Heart right ventricle (tissue), 16 donors: Measurements from ENCODE around the gene CSAG2. TPM values are rescaled to one million over a fixed set of nuclear protein-coding genes. Genes with fewer than 3 reads are reported as not detected.

ENCODE experiments used
- ATAC-seq, 8 donors: fragments of 200-7000 bp; cut with Tn5 transposase; one replicate each; pipeline ENCODE4 v1.9.1; 2020; ENCODE audit warnings: mild to moderate bottlenecking in 8 of 8, moderate library complexity in 8 of 8, moderate number of reproducible peaks in 1 of 8
- DNase-seq, 2 donors: peaks; one replicate each; pipeline ENCODE4 v3.0.0-alpha.2; 2020
- H3K27ac ChIP-seq, 10 donors: fragments of 200-600 bp; sonication (generic) in 2 of 10; one replicate each; pipeline versions ENCODE4 v1.5.0 to v1.8.0; 2020 to 2022; ENCODE audit warnings: mild to moderate bottlenecking in 3 of 10
- H3K27me3 ChIP-seq, 7 donors: fragments of 200-600 bp; one replicate each; pipeline ENCODE4 v1.8.0; 2021 to 2022; ENCODE audit warnings: mild to moderate bottlenecking in 2 of 7
- H3K36me3 ChIP-seq, 9 donors: fragments of 200-600 bp; sonication (generic) in 1 of 9; one replicate each; pipeline versions ENCODE4 v1.5.0 to v1.8.0; 2020 to 2022; ENCODE audit warnings: mild to moderate bottlenecking in 2 of 9
- H3K4me1 ChIP-seq, 9 donors: fragments of 200-600 bp; sonication (generic) in 1 of 9; one replicate each; pipeline versions ENCODE4 v1.5.0 to v1.8.0; 2020 to 2022; ENCODE audit warnings: mild to moderate bottlenecking in 4 of 9
- H3K4me3 ChIP-seq, 10 donors: fragments of 200-600 bp; sonication (generic) in 2 of 10; one replicate each; pipeline versions ENCODE4 v1.5.0 to v1.8.0; 2020 to 2022; ENCODE audit warnings: mild to moderate bottlenecking in 7 of 10, moderate library complexity in 2 of 10
- H3K9me3 ChIP-seq, 11 donors: fragments of 200-600 bp in 10 of 11; sonication (generic) in 2 of 11; one replicate each; pipeline versions ENCODE4 v1.5.0 to v1.8.0; 2013 to 2022; ENCODE audit warnings: mild to moderate bottlenecking in 2 of 11, control low read depth in 1 of 11, moderate library complexity in 1 of 11
- WGBS, 2 donors: extraction: QIAGEN DNeasy Blood & Tissue Kit; methylation state at CpG; one replicate each; pipeline ENCODE4 v1.1.7; 2013; ENCODE audit warnings: inconsistent platforms in 1 of 2; 5-methylcytosine and 5-hydroxymethylcytosine counted together
- intact Hi-C, 10 donors: fragments of 100-400 bp; cut with DNase I; formaldehyde crosslinking; loops; one replicate each; pipeline versions ENCODE4 v1.11.1 to v1.14.2; 2022
- polyA plus RNA-seq, 2 donors: library from polyadenylated mRNA; stranded (reverse); fragments of 200-250 nt; gene quantifications; one replicate each; pipeline ENCODE4 v1.2.3, GENCODE V29; 2013
- total RNA-seq, 10 donors: library from RNA; stranded (reverse); fragmentation: NEBNext Ultra II Directional in 3 of 10; extraction: Animal tissue kit (Norgen Biotek cat#: 25700) in 3 of 10; gene quantifications; one replicate each; pipeline versions ENCODE4 v1.2.1 to v1.2.4, GENCODE V29; 2021 to 2023
- TF ChIP-seq, protein P1 (sequence below), 9 donors: fragments of 200-600 bp; sonication (generic) in 2 of 9; IDR thresholded peaks; one replicate each; pipeline versions ENCODE4 v1.5.0 to v1.8.0; 2021 to 2022; ENCODE audit warnings: antibody characterized with exemption in 9 of 9, mild to moderate bottlenecking in 5 of 9, moderate library complexity in 1 of 9
- donor health status: Arrhythmogenic right ventricular cardiomyopathy.
- donor health status: ischemic (EF 13 %, LVEDD 7.1; RV severe dilation, severe dysfunction).
- donor health status: healthy with polysubstance abuse.
- donor health status: DM: no; HTN: yes; CAD: no.
- donor health status: DM: no; HTN: no; CAD: no.
- donor health status: ischemic (EF 25% LVEDD 6.9; RV normal size, moderate dysfunction).
- donor health status: ischemic (EF 25% LVEDD 5.7; RV mildly dilated, moderate dysfunction).
- donor health status: healthy.
- donor health status: DM: yes; HTN: yes; CAD: no.
- donor health status: Ischemic cardiomyopathy.
- donor health status: ischemic (EF 35%, LVEDD 5.7; RV mildly dilated, moderate dysfunction).
- donor health status: nonischemic (EF 11% LVEDD 7.7; RV severe dilation, severe dysfunction).
- donor health status: DM: yes; HTN: yes; CAD: no.
- donor health status: PGD.
- donor health status: ischemic (EF 29% LVEDD 5.4; RV normal size, mild dysfunction).
- donor health status: nonischemic (EF 23%, LVEDD 6.1; RV moderate dilation, normal function).

Gene CSAG2
- total and polyA plus RNA-seq, 12 donors: not detected

DNA sequence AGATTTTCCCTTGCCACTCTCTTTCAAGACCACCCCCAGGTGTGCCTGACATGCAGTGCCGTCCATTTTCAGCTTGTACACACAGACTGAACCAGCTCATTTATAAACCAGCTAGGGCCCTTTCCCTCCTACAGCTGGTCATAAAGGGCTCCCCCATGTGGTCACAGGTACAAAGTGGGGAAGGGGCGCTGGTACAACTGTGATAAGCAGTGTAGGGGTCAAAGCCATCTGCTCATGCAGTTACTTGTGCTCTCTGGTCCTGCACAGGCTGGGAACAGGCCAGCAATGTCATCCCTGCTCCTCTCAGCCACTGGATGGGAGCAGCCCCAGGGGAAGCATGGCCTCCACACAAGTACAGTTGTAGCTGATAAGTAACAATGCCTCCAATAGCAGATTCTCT, 50.8 kb downstream of the CSAG2 start:
- peaks cover 0 to 5% (median 0%) of the 10 kb centered on the region in 7 donors for H3K27me3 ChIP-seq
- WGBS, 2 donors: 44 to 49% methylated on average over 2 of the region's 2 CpGs
- no peak overlapping the region for H3K27ac ChIP-seq
- H3K4me1 ChIP-seq: no peaks in the 10 kb centered on the region
- intact Hi-C loops: no loop called here
- DNase-seq (no peak), ATAC-seq (no peak)
- no peak overlapping the region for H3K4me3 ChIP-seq
- no peaks in the 10 kb centered on the region for H3K36me3 ChIP-seq
- no peaks in the 10 kb centered on the region for H3K9me3 ChIP-seq
- TF ChIP-seq, protein P1, sequence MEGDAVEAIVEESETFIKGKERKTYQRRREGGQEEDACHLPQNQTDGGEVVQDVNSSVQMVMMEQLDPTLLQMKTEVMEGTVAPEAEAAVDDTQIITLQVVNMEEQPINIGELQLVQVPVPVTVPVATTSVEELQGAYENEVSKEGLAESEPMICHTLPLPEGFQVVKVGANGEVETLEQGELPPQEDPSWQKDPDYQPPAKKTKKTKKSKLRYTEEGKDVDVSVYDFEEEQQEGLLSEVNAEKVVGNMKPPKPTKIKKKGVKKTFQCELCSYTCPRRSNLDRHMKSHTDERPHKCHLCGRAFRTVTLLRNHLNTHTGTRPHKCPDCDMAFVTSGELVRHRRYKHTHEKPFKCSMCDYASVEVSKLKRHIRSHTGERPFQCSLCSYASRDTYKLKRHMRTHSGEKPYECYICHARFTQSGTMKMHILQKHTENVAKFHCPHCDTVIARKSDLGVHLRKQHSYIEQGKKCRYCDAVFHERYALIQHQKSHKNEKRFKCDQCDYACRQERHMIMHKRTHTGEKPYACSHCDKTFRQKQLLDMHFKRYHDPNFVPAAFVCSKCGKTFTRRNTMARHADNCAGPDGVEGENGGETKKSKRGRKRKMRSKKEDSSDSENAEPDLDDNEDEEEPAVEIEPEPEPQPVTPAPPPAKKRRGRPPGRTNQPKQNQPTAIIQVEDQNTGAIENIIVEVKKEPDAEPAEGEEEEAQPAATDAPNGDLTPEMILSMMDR (IDR thresholded peaks at IDR 0.05): no peak

Other genes starting within 250 kb of the CSAG2 start
- gene GABRQ, start 71.4 kb downstream of the CSAG2 start, total RNA-seq: under 1 TPM in 3 of 10 donors, not detected in 7; 0.05 to 0.11 (median 0.06) TPM
- gene GABRQ, start 71.4 kb downstream of the CSAG2 start, polyA plus RNA-seq: not detected
- gene MAGEA3, start 10.5 kb downstream of the CSAG2 start, total RNA-seq: not detected
- not detected for gene MAGEA3, start 10.5 kb downstream of the CSAG2 start, polyA plus RNA-seq
- not detected for gene MAGEA2B, start 5.4 kb upstream of the CSAG2 start, total RNA-seq
- gene MAGEA2B, start 5.4 kb upstream of the CSAG2 start, polyA plus RNA-seq: not detected
- not detected for gene CSAG1, start 24.4 kb upstream of the CSAG2 start, total RNA-seq
- gene CSAG1, start 24.4 kb upstream of the CSAG2 start, polyA plus RNA-seq: not detected
- not detected for gene MAGEA12, start 24.5 kb upstream of the CSAG2 start, total RNA-seq
- gene MAGEA12, start 24.5 kb upstream of the CSAG2 start, polyA plus RNA-seq: not detected
- gene MAGEA2, start 44.6 kb upstream of the CSAG2 start, total RNA-seq: not detected
- gene MAGEA2, start 44.6 kb upstream of the CSAG2 start, polyA plus RNA-seq: not detected
- gene CSAG3, start 49.9 kb upstream of the CSAG2 start, total RNA-seq: not detected
- gene CSAG3, start 49.9 kb upstream of the CSAG2 start, polyA plus RNA-seq: not detected
- gene MAGEA6, start 60.4 kb upstream of the CSAG2 start, total RNA-seq: not detected
- gene MAGEA6, start 60.4 kb upstream of the CSAG2 start, polyA plus RNA-seq: not detected
- gene CETN2, start 121.5 kb upstream of the CSAG2 start, total RNA-seq: 10 to 100 TPM; 22.9 to 33.5 (median 25.0) TPM
- gene CETN2, start 121.5 kb upstream of the CSAG2 start, polyA plus RNA-seq: 10 to 100 TPM; 25.5 to 35.7 TPM
- 10 to 100 TPM; 12.4 to 32.2 (median 16.1) TPM for gene NSDHL, start 121.8 kb upstream of the CSAG2 start, total RNA-seq
- 10 to 100 TPM in 1 of 2 donors, 1 to 10 TPM in 1; 8.6 to 41.4 TPM for gene NSDHL, start 121.8 kb upstream of the CSAG2 start, polyA plus RNA-seq
- 1 to 10 TPM; 1.2 to 4.5 (median 1.5) TPM for gene ZNF185, start 188.8 kb upstream of the CSAG2 start, total RNA-seq
- under 1 TPM; 0.51 to 0.62 TPM for gene ZNF185, start 188.8 kb upstream of the CSAG2 start, polyA plus RNA-seq